ENCODE results near the gene DLL1. TPM values are rescaled to one million over a fixed set of nuclear protein-coding genes. Genes with fewer than 3 reads are reported as not detected.

Gene DLL1
- total RNA-seq, 3 donors from 2014 or later = 11.0 to 24.0 (median 16.5) TPM

- TF ChIP-seq CTCF (IDR thresholded peaks at IDR 0.05) = no peak
- intact Hi-C loops (cut with DNase I, micrococcal nuclease) = no loop called here
- ATAC-seq (no peak), DNase-seq (peak in 2 of 3 donors; percentile 22 to 30)
- no peak overlapping the region for H3K4me3 ChIP-seq
- H3K9me3 ChIP-seq = no peaks in the 10 kb centered on the region
- no peaks in the 10 kb centered on the region for H3K4me1 ChIP-seq (ENCODE audit: low read depth)
- H3K36me3 ChIP-seq (ENCODE audit: low read depth) = no peaks in the 10 kb centered on the region
Measured at GRCh38 chr6:170273191-170273590, 17.7 kb downstream of the DLL1 start.

- no peaks in the 10 kb centered on the region for H3K4me1 ChIP-seq (ENCODE audit: low read depth)
- DNase-seq = peak in 1 of 3 donors; percentile 51
- no peaks in the 10 kb centered on the region for H3K36me3 ChIP-seq (ENCODE audit: low read depth)
- no peak for TF ChIP-seq CTCF (IDR thresholded peaks at IDR 0.05)
- ATAC-seq = no peak
- H3K4me3 ChIP-seq = no peak overlapping the region
- intact Hi-C loops (cut with DNase I, micrococcal nuclease) = no loop called here
- H3K9me3 ChIP-seq = no peaks in the 10 kb centered on the region
Measured at GRCh38 chr6:170272341-170273065, 18.4 kb downstream of the DLL1 start.

- no peaks in the 10 kb centered on the region for H3K4me1 ChIP-seq (ENCODE audit: low read depth)
- no peak for TF ChIP-seq CTCF (IDR thresholded peaks at IDR 0.05)
- peak; percentile 68 to 83 (median 71) for DNase-seq
- H3K9me3 ChIP-seq = no peaks in the 10 kb centered on the region
- no peaks in the 10 kb centered on the region for H3K36me3 ChIP-seq (ENCODE audit: low read depth)
- H3K4me3 ChIP-seq = no peak overlapping the region
- peak; percentile 48 for ATAC-seq
- intact Hi-C loops (cut with DNase I, micrococcal nuclease) = no loop called here
Measured at GRCh38 chr6:170271771-170272314, 19.0 kb downstream of the DLL1 start.

- Histone ChIP-seq H3K4me3 (no peak overlapping the region), H3K36me3 (ENCODE audit: low read depth) (no peaks in the 10 kb centered on the region), H3K4me1 (ENCODE audit: low read depth) (peaks cover 5% of the 10 kb centered on the region), H3K9me3 (no peaks in the 10 kb centered on the region)
- intact Hi-C loops (cut with DNase I, micrococcal nuclease) = no loop called here
- ATAC-seq (no peak), DNase-seq (peak in 2 of 3 donors; percentile 24 to 40)
- TF ChIP-seq CTCF (IDR thresholded peaks at IDR 0.05) = no peak
Measured at GRCh38 chr6:170270984-170271593, 19.8 kb downstream of the DLL1 start.

GRCh38 chr6:170269846-170270541 lies 20.9 kb downstream of the DLL1 start:
- ATAC-seq = no peak
- Histone ChIP-seq H3K9me3 (no peaks in the 10 kb centered on the region), H3K4me3 (no peak overlapping the region), H3K36me3 (ENCODE audit: low read depth) (no peaks in the 10 kb centered on the region), H3K4me1 (ENCODE audit: low read depth) (peaks cover 14% of the 10 kb centered on the region)
- TF ChIP-seq CTCF (IDR thresholded peaks at IDR 0.05) = no peak
- peak in 1 of 3 donors; percentile 41 for DNase-seq
- intact Hi-C loops (cut with DNase I, micrococcal nuclease) = no loop called here

All from mucosa of descending colon (tissue), 3 donors.